ENCODE results near the gene MPPE1. TPM values are rescaled to one million over a fixed set of nuclear protein-coding genes. Genes with fewer than 3 reads are reported as not detected.
"Not testable (repeated sequence)": the region's sequence is repeated elsewhere in the genome, so short reads cannot be mapped to it uniquely, and the experiment has no call there.

The MPPE1 gene
- total and polyA plus RNA-seq, 10 of the 15 experiments (the other 5 are each of a cell fraction or from before 2014, with no cell fraction given) = 13.8 to 34.5 (median 27.6) TPM

DNA sequence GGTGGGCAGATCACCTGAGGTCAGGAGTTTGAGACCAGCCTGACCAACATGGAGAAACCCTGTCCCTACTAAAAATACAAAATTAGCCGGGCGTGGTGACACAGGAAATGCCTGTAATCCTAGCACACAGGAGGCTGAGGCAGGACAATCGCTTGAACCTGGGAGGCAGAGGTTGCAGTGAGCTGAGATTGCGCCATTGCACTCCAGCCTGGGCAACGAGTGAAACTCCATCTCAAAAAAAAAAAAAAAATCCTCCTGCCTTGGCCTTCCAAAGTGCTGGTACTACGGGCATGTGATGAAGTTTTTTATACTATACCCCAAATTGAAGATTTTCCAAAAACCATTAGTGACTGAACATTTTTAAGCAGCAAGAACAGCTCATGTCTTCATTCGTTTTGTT is 15.7 kb downstream of the MPPE1 start:
- H3K79me2 ChIP-seq (ENCODE audit: control insufficient read depth, insufficient read depth, low read length); H4K20me1 ChIP-seq (ENCODE audit: control insufficient read depth, insufficient read depth); FAIRE-seq; H3K36me3 ChIP-seq (ENCODE audit: control insufficient read depth in 2 of 2, insufficient read depth in 2 of 2, low read length in 1 of 2); DNase-seq (ENCODE audit: low read depth, low spot score); H3K27ac ChIP-seq (ENCODE audit: control insufficient read depth, insufficient read depth); H2AFZ ChIP-seq (ENCODE audit: control insufficient read depth, low read depth, low read length); intact Hi-C loops (cut with micrococcal nuclease; ENCODE audit: unreplicated experiment); H3K9me3 ChIP-seq (replicated peaks; ENCODE audit: control insufficient read depth, insufficient read depth, low read length); BruUV-seq (replicated peaks); in situ Hi-C loops (cut with MboI); H3K4me1 ChIP-seq (ENCODE audit: control insufficient read depth, insufficient read depth, low read length); H3K4me3 ChIP-seq; ATAC-seq; H3K4me2 ChIP-seq (ENCODE audit: control insufficient read depth, insufficient read depth); POLR2A ChIA-PET; H3K9ac ChIP-seq (ENCODE audit: control insufficient read depth, insufficient read depth, low read length); H3K27me3 ChIP-seq (replicated peaks in 1 of 2; ENCODE audit: control insufficient read depth in 2 of 2, insufficient read depth in 2 of 2, low read length in 1 of 2): not testable (repeated sequence)
- WGBS (ENCODE audit: insufficient coverage, insufficient replicate concordance, low lambda C conversion rate, missing lambda C conversion rate) = 81% methylated on average over 7 of the region's 7 CpGs
- CTCF ChIA-PET = interaction anchor here (1.2 kb wide), 1 partner anchor 8 kb away, joined by 3 read pairs; no protein-coding TSS in a partner anchor
- RAD21 ChIA-PET (ENCODE audit: unreplicated experiment) = interaction anchor here (0.6 kb wide), 1 partner anchor 64 kb away, joined by 3 read pairs; no protein-coding TSS in a partner anchor
- SMC1A ChIA-PET (ENCODE audit: uncharacterized antibody, unreplicated experiment) = interaction anchor here (1.4 kb wide), 1 partner anchor 10 kb away, joined by 3 read pairs; no protein-coding TSS in a partner anchor

GRCh38 chr18:11891737-11892136 is 16.4 kb downstream of the MPPE1 start:
- no TSS peak for BruUV-seq (replicated peaks)
- peaks cover 2 to 5% of the 10 kb centered on the region in 2 experiments; a peak in 3 of 4 replicates for H3K36me3 ChIP-seq (ENCODE audit: control insufficient read depth in 2 of 2, insufficient read depth in 2 of 2, low read length in 1 of 2)

More at GRCh38 chr18:11891737-11892136, 16.4 kb downstream of the MPPE1 start:
- no peak for DNase-seq (ENCODE audit: low read depth, low spot score)
- intact Hi-C loops (cut with micrococcal nuclease; ENCODE audit: unreplicated experiment) = no loop called here
- Histone ChIP-seq H4K20me1 (ENCODE audit: control insufficient read depth, insufficient read depth) (no peaks in the 10 kb centered on the region), H2AFZ (ENCODE audit: control insufficient read depth, low read depth, low read length) (no peak overlapping the region), H3K9ac (ENCODE audit: control insufficient read depth, insufficient read depth, low read length) (no peak overlapping the region), H3K27ac (ENCODE audit: control insufficient read depth, insufficient read depth) (no peak overlapping the region), H3K4me2 (ENCODE audit: control insufficient read depth, insufficient read depth) (no peak overlapping the region), H3K9me3 (replicated peaks; ENCODE audit: control insufficient read depth, insufficient read depth, low read length) (no peaks in the 10 kb centered on the region), H3K4me3 (no peak overlapping the region), H3K4me1 (ENCODE audit: control insufficient read depth, insufficient read depth, low read length) (no peaks in the 10 kb centered on the region), H3K27me3 (replicated peaks in 1 of 2; ENCODE audit: control insufficient read depth in 2 of 2, insufficient read depth in 2 of 2, low read length in 1 of 2) (no peaks in the 10 kb centered on the region), H3K79me2 (ENCODE audit: control insufficient read depth, insufficient read depth, low read length) (no peaks in the 10 kb centered on the region)
- in situ Hi-C loops (cut with MboI) = no loop called here
- WGBS (ENCODE audit: insufficient coverage, insufficient replicate concordance, low lambda C conversion rate, missing lambda C conversion rate) = 94% methylated on average over 9 of the region's 9 CpGs
- SMC1A ChIA-PET (ENCODE audit: uncharacterized antibody, unreplicated experiment) = interaction anchor here (1.4 kb wide), 1 partner anchor 11 kb away, joined by 3 read pairs; no protein-coding TSS in a partner anchor
- POLR2A ChIA-PET = no interaction called here
- no peak for FAIRE-seq
- CTCF ChIA-PET = no interaction called here
- RAD21 ChIA-PET (ENCODE audit: unreplicated experiment) = interaction anchor here (0.6 kb wide), 1 partner anchor 63 kb away, joined by 3 read pairs; no protein-coding TSS in a partner anchor
- TF ChIP-seq NR2C2 (IDR thresholded peaks at IDR 0.05; ENCODE audit: borderline replicate concordance, control insufficient read depth, insufficient read length, low read depth) (no peak), CREM (IDR thresholded peaks at IDR 0.05; ENCODE audit: low read depth) (no peak)
- no peak for ATAC-seq

All from GM12878 (cell line).